Activated CD4-positive, alpha-beta T cell treated with anti-CD3 and anti-CD28 coated beads, Interleukin-2, amount 50 U/mL, for 1 hour (primary cell): ENCODE data around the gene SPATA32.
A peak's percentile ranks its signal among the peaks of the same experiment; 100 is the strongest.
"Not testable (repeated sequence)": the region's sequence is repeated elsewhere in the genome, so short reads cannot be mapped to it uniquely, and the experiment has no call there.

ENCODE experiments used
- DNase-seq: peaks from one replicate; pipeline ENCODE4 v3.0.0-alpha.2; 2020

Gene SPATA32

DNA sequence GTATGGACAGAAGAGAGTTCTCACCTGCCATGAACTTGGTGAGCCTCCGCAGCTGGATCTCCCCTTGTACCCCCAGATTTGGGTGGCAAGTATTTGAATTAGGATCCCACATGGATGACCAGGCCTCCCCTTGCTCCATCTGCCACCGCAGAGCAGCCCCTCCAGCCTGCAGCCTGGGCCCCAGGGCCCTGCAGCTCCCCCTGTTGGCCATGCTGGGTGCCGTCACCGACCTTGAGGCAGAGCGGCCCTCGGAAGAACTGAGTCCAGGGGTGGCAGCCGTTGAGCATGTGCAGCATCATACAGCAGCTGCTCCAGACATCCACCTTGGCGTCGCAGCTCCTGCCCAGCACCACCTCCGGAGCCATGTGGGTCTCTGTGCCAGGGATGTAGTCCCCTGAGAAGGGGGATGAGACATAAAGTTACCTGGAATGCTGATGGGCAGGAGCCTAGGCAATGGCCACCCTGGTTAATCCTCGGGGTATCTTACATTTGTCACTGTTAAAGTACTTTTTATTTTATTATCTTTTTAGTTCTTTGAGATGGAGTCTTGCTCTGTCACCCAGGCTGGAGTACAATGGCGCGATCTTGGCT, 9.0 kb upstream of the SPATA32 start:
- peak; percentile 63 for DNase-seq

DNA sequence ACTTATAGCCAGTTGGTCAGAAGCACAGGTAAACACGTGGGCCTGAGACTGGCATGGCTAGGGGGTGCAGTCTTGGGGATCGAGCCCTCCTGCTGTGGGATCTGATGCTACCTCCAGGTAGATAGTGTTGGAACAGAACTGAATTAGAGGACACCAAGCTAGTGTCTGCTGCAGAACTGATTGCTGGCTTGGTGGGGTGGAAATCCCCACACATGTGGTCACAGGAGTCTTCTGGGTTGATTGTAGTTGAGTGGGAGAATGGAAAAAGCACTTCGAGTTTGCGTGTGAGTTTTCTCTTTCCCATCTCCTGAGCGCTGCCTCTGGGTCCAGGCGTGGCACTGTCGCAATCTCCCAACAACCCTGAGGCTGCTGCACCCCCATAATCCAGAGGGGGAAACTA, 8.0 kb upstream of the SPATA32 start:
- no peak for DNase-seq

DNA sequence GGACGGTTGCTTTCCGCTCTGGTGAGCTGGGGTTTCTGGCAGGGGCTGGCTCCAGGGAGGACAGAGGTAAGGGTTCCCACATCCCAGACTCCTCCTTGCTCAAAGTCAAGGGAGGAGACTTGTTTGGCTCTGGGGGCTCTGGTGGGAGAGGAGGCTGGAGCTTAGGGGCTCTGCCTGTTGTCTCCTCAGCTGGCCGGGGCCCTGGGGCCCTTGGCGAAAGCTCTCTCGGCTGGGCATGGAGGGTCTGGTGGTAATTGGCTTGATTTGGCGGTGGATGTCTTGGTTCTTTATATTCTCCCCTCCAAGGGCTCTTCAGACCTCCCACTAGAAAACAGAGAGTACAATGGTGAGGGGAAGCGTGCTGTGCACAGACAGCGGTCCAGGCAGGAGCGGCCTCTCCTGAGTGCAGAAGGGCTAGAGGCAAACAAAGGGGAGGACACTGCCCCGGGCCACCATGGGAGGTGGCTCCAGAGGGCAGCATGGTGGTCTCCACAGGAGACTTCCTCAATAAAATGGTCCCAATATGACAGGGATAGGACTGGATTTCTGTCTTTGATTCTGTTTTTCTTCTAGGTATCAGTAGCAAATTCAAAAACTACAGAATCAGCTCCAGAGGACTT, 5.7 kb upstream of the SPATA32 start:
- DNase-seq, result no peak

DNA sequence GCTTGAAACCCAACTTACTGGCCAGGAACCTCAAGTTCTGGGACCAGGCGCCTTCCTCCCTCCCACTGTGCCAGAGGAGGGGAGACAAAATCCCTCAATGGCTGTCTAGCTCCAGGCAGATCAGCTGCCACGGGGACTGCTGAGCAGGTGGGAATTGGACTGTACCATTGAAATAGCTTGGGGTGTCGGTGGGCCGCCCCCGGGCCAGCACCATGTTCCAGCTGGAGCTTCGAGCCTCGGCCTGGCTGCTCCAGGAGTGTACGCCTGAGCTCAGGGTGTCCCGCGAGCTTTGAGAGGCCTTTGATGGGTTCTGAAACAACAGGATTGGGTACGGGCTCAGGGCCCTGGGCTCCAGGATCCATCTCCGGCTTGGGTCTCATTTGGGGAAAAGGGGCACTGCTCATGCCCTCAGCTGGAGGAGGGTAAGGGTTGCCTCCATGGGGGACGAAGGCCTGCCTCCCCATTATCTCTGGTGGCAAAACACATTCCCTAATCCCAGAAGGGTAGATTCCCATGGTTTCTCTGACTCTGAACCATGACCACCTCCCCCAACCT, 4.6 kb upstream of the SPATA32 start:
- no peak for DNase-seq

DNA sequence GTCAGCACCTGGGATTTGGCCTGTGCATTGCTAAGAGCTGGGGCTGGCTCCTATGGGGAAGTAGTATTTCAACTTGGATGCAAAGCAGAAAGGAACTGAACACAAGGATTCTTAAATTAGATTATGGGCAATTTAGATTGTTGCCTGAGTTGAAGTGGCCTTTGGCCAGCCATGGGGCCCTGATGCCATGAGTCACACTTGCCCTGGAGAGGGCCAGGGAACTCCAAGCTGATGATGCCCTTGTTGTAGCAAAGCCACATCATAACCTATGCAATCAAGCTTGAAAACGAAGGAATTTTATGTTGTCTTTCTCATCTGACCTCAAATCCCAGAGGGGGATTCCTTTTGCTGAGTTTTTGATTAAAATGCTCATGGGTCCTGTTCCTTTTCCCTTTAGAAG, 3.9 kb upstream of the SPATA32 start:
- DNase-seq, result no peak

DNA sequence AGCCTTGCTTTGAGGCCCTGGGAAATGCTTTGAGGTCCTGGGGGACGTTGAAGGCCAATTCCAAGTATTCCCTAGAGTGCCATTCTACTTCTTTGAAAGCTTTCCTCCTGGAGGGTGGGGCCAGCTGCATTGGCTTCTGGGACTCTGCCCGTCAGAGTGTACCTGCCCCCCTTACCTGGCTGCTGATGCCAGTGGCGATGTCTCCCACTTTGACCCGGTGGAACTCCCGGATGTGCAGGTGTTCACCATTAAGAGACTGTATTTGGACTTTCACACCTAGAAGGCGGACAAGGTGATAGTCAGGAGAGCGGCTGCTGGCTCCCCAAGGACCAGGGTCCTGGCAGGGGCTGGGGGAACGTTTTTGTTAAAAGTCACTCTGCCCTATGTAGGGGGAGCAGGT, 3.1 kb upstream of the SPATA32 start:
- no peak for DNase-seq

DNA sequence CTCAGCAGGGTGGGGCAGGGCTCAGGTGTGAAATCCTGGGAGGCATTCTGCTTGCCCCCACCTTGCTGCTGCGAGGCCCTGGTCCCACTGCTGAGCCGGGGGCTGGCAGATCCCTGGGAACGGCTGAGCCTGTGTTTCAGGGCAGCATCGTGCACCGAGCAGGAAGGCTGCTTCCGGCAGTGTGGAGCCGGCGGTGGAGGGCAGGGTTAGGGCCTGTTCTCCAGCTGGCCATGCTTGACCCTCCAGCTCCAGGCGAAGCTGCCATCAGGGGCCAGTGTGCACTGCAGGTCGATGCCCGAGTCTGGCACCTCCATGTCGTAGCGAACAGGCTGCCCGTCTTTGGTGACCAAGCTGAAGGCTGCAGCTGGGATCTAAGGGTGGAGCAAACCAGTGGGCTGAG, 2.5 kb upstream of the SPATA32 start:
- no peak for DNase-seq

DNA sequence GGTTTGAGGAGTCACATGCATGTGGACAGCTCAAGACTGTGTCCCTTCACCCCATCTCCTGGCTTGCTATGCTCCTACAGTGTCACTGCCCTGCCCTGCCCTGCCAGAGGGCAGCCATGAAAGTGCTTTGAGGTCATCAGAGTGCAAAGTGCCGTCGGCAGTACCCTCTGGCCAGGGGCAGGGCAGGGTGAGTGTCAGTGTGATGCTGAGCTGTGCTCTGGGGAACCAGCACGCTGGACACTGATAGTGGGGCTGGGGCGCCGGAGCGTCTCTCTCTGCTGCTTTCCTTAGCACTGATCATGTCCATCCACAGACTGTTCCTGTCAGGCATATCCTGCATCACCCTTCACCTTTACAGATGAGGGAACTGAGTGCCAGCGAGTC, 1.6 kb upstream of the SPATA32 start:
- no peak for DNase-seq

DNA sequence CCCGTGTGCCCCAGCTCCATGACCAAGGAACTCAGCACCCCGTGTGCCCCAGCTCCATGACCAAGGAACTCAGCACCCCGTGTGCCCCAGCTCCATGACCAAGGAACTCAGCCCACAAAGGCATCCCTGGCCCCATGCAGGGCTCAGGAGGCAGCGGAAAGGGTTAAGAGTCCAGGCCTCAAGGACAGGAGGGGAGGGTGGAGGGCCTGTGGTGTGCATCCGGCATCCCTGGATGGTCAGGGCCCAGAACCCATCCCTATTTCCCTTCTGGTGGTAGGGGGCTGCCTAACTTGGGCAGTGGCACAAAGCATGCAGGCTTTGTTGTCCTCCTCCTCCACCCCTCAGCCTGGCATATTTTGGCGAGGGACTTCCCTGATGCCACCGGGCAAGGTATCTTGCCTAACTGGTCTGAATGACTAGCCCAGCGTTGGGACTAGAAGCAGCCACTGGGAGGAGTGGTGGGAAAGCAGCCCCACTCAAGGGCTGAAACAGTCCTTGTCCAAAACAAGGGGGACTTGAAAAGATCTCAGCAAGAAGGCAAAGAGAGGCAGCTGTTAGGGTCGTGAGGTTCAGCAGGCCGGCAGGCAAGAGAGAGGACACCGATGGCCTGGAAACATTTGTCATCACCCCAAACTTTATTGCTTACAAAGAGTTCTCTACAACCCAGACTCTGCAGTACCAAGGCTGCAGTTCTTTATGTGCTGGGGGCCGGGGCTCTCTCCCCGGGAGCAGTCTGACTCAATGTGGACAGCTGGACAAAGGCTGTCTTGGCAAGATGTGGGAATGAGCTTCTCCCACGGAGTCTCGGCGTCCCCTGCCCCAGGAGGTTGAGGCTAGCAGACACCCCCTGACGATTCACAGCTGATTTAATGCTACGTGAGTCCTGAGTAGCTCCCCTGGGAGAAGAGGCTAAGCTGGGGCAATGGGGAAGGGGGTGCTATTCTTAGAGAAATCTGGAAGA, 902 bp upstream of the SPATA32 start:
- DNase-seq, result no peak

DNA sequence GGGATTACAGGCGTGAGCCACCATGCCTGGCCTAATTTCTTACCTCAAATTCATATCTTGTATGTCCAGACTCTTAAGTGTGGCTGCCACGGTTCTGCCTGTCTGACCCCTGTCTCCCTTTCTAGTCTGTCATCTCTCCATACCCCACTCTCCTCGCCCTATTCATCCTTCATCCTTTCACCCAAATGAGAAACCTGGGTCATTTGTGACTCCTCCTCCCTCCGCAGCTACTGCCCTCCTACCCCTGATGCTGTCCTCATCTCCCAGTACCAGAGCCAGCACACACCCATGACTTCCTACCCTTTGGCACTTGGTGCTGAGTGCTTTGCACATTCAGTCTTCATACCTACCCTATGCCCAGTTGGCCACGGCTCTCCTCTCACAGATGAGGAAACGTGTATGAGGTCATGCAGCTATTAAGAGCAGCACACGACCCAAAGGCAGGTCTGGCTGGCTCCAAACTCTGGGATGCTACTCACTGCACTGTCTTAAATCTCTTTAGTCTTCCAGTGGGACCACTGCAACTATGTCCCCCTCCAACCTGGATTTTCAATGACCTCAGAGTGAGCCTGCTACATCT, 1.6 kb downstream of the SPATA32 start:
- no peak for DNase-seq

DNA sequence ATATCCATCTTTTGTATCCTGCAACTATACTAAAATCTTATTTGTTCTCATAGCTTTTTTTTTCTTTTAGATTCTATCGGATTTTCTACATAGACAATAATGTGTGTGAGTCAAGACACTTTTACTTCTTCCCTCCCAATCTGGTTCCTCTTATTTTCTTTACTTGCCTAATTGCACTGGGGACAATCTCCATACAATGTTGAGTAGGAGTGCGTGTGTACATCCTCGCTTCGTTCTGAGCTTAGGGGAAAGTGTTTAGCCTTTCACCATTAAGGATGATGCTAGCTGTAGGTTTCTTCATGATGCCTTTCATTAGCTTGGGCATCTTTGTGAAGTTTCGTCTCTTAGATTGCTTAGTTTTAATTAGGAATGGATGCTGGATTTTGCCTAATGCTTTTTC, 2.9 kb downstream of the SPATA32 start:
- DNase-seq, result no peak

DNA sequence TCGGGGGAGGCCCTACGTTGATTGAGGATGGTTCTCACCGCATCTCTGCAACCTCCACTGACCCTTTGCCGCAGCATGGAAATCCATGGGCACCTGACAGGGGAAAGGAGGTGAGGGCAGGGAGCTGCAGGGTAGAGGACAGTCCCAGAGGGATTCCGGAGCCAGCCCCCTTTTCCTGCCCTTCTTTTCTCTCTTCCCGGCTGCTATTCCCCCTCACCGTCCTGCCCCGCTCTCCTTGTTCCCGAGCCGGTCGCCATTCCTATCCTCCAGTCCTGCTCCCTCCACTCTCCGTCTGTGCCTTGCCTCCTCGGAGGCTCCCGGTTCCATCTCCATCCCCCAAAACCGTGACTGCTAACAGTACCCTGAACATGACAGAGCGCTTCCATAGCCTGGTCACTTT, 4.8 kb downstream of the SPATA32 start:
- no peak for DNase-seq

DNA sequence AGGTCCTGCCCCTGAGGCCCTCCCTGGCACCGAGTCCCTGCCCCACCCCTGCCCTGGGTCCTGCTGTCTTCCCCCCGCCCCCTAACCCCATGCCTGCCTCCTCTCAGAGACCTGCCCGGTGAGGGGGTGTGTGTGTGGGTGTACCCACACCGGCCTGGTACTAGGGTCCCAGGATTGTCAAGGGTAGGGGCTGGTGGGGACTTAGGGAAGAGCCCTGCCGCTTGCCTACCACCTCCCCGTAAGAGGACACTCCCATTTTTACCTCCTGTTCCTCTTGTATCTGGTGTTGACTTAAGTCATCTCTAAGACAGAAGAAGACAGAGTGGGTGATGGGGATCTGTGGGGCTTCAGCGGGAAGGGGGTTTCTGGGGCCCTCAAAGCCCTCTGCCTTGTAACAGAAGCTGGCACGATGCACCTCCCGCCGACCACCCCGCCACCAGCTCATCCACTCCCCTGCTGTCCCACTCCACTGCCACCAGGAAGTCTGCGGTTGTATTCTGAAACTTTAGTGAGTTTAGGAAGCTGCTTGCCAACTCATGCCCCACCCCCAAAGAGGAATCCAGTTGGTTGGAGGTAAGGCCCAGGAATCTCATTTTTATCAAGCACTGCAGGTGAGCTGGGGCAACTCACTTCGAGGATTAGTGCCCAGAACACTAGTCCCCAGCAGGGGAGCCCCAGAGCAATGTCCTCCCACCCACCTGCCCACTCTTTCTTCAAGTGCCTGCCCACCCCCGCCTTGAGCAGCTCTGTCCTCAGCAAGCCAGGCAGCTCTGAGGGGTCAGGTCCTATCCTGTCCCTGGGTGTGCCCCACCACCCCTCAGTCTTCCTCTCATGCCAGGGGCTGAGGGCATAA, 5.6 kb downstream of the SPATA32 start:
- DNase-seq, result no peak

DNA sequence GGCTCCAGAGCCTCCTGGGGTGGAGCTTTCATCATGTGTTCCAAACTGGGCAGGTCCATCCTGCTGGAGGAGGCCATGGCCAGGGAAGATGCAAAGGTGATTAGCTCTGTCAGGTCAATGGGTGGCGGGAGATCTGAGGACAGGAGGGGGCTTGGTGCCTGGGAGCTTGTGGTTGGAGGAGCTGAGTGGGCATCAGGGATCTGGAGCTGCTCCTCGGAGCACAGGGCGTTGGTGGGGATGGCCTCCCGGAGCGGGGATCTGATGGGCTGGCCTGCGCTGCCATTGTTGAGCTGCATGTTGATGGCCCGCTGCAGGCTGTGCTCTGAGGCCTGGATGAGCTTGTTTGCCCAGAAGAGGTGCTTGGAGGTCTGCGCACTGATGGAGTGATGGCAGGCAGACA, 6.5 kb downstream of the SPATA32 start:
- DNase-seq, result no peak

DNA sequence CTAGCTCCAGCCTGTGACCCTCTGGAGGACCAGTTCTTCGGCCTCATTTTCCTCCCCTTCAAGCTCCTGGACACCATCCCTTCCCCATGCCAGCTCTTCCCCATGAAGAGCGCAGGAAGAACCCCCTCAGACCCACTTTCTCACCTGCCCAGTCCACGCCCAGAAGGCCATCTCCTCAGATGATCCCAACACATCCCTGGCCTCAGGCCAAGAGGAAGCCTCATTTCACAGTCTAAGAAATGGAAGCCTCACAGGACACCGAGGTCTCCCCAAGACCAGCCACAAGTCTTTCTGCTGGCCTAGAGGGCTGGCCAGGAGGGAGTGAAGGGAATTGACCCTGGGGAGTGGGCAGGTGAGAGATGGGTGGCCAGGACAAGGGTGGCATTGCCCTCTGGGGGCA, 8.0 kb downstream of the SPATA32 start:
- DNase-seq, result no peak

DNA sequence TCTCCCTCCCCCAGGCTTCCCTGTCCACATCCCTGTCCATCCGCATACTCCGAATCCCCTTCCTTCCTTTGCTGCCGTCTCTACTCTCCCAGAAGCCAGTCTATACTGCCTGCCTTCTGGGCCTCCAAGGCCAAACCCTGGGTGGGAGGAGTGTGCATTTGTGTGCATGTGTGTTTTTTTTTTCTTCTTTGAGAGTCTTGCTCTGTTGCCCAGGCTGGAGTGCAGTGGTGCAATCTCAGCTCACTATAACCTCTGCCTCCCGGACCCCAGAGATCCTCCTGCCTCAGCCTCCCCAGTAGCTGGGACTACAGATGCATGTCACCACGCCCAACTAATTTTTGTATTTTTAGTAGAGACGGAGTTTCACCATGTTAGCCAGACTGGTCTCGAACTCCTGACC, 8.7 kb downstream of the SPATA32 start:
- DNase-seq, result not testable (repeated sequence)

DNA sequence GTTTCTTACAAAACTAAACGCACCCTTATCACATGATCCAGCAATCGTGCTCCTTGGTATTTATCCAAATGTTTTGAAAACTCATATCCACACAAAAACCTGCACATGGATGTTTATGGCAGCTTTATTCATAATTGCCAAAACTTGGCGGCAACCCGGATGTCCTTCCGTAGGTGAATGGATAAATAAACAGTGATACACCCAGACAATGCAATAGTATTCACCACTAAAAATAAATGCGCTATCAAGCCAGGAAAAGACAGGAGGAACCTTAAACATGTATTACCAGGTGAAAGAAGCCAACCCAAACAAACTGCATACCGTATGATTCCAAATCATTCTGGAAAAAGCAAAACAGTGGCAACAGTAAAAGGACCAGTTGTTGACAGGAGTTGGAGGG, 10.0 kb downstream of the SPATA32 start:
- DNase-seq, result no peak

DNA sequence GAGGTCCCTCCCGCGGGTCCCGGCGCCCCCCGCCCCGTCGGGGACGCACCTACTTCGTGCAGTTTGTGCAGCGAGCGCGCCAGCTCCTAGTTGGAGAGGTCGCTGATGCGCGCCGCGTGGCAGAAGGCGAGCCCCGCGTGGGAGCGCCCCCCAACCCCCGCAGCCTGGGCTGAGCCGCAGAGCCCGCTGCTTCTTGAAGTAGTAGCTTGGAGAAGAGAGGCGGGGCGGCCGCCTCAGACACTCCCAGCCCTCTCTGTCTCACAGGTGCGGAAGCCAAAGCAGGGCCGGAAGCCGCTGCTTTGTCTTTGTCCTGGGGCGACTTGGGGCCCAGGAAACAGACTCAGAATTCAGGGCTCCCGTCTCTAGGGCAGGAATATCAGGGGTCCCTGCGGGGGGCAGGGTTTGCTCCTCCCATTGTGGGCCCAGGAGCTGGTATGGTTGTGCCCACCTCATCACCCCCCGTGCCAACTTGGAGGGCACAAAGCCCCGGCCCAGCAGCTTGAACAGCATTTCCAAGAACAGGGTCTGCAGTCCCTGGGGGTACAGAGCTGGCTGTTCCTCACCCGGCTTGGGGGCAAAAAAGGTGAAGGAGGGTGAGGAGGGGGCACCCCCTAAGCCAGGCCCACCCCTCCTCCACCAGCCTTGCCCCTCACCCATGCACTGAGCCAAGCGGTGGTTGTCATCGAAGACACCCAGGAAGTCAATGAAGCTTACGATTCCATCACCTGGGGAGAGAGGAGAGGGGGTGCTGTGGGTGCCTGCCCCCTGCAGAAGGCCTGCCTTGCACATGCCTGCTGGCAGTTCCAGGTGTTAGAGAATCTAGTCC, 13.5 kb downstream of the SPATA32 start:
- peak; percentile 81 for DNase-seq

DNA sequence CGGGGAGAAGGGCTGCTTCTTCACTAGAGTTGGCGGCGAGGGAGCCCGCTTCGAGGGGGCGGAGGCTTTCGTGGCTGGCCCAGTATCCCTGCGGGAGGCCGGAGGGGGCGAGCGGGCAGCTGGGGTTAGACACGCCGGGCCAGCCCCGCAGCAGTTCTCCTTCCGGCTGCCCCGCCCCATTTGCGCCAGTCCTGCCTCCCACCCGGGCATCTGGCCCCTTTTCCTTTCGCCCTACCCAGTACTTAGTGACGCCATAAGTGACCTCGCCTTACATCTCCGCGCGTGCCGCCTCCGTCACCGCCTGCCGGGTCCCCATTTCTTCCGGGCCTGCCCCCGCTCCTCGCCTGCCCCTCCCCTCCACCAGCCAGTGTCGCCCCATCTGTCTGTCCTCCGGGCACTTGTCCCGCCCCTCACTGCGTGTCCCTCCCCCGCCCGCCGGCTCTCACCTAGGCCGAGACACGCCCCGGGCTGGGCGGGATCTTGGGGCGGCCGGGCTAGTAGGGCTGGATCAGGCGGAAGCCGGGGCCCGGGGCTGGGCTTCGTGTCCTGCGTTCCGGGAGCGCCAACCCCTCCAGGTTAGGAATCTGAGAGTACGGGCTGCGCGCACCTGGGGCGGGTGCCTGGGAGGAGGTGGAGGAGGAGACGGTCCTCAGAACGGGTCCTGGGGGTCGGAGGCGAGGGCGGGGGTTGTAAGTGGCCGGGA, 14.3 kb downstream of the SPATA32 start:
- peak; percentile 97 for DNase-seq

DNA sequence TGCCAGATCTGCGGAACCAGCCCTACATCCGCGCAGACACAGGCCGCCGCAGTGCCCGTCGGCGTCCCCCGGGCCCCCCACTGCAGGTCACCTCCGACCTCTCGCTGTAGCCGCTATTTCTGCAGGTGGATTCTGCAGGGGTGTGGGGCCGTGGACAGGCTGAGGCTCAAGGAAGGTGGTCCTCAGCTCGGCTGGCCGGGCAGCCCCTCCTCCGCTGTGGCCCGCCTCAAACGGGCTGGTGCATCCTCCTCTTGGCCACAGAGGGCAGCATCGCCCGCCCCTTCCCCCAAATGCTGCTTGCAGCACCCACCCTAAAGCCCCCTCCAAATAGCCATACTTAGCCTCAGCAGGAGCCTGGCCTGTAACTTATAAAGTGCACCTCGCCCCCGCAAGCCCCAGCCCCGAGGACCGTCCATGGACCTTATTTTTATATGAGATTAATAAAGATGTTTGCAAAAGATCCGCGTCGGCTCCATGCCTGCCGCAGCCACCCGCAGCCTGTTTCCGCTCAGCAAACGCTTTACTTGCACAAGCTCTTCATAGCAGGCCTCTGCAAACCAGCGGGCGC, 14.9 kb downstream of the SPATA32 start:
- DNase-seq, result peak; percentile 76

DNA sequence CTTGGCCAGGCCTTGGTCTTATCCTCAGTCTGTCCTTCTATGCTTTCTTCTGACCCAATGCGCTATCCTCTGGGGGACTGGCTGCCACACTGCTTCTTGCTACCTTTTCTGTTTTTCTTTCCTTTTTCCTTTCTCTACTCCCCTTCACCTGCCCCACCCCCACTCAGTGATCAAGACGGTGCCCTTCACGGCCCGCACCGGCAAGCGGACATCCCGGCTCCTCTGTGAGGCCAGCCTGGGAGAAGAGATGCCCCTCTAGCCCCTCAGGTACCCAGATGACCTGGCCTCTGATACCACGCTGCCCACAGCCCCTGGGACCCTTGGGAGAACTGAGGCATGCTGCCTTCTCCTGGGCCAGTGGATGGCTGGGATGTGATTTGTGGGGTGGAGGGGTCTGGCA, 15.6 kb downstream of the SPATA32 start:
- DNase-seq, result no peak
